GM21381 (cell line): ENCODE data around the gene SLC25A21.
"Not testable (repeated sequence)": the region's sequence is repeated elsewhere in the genome, so short reads cannot be mapped to it uniquely, and the experiment has no call there.

ENCODE experiments used
- ATAC-seq: cut with Tn5 transposase; IDR thresholded peaks from one replicate; pipeline ENCODE4 v1.9.1; 2021; ENCODE audit warnings: mild to moderate bottlenecking, moderate library complexity; ENCODE audit not compliant: unreplicated experiment

The SLC25A21 gene

GRCh38 chr14:36738269-36738668 is 434.1 kb downstream of the SLC25A21 start:
- no peak for ATAC-seq

GRCh38 chr14:36726128-36726527 is 446.3 kb downstream of the SLC25A21 start:
- no peak for ATAC-seq

- no peak for ATAC-seq
These were observed 448.2 kb downstream of the SLC25A21 start for GRCh38 chr14:36724162-36724561.

DNA sequence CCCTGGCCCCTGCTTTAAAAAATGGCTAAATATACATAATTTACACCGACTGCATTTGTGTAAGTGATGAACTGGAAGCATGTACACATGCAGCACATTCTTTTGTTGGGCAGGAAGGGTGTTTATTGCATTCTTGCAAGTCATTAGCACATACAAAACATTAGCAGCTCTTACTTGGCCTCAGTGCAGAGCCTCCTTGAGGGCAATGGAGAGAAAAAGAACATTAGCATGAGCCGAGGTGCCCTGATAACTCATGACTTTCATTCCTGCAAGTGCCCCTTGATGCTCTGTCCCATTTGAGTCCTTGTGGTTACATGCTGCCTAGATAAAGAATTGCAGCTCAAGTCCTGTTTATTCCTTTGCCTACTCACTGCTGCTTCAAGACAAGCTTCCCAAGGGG is 448.9 kb downstream of the SLC25A21 start:
- no peak for ATAC-seq

- no peak for ATAC-seq
These were observed 450.5 kb downstream of the SLC25A21 start for GRCh38 chr14:36721877-36722276.

DNA sequence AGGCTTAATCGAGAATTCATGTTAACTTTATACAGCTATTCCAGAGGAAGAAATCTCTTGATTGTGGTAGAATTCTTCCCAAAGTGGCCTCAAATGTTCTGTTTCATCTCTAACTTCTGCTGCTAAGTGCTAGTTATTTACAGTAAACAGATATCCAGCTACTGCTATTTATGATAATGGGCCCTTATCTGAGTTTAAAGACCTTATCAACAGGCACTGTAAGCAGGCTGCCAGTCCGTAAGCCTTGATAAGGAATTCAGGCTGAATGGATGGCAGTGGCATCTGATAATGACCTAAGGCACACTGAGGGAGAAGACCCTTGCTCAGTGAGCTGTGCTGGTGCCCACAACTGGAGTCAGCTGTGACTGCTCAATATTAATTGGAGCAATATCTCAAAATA is 451.7 kb downstream of the SLC25A21 start:
- ATAC-seq = no peak

- ATAC-seq = no peak
These were observed 452.6 kb downstream of the SLC25A21 start for GRCh38 chr14:36719823-36720222.

DNA sequence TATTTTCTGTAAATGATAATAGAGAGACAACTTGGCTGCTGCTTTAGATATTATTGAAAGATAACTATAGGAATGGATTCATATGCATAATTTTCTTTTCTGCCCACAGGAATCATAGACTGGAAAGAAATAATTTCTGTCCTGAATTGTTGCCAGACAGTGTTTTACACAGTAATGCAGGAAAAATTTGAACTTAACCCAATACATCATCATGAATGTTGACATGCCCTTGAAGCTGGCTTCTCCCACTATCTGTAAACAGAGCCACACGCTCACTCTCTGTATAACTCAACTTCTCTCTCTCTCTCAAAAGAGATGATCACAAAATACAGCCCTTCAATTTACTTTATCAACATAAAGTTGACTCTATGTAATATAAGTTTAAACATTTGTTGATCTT is 454.2 kb downstream of the SLC25A21 start:
- no peak for ATAC-seq

GRCh38 chr14:36717363-36717762 is 455.0 kb downstream of the SLC25A21 start:
- ATAC-seq = no peak

GRCh38 chr14:36716614-36717184 is 455.7 kb downstream of the SLC25A21 start:
- no peak for ATAC-seq

DNA sequence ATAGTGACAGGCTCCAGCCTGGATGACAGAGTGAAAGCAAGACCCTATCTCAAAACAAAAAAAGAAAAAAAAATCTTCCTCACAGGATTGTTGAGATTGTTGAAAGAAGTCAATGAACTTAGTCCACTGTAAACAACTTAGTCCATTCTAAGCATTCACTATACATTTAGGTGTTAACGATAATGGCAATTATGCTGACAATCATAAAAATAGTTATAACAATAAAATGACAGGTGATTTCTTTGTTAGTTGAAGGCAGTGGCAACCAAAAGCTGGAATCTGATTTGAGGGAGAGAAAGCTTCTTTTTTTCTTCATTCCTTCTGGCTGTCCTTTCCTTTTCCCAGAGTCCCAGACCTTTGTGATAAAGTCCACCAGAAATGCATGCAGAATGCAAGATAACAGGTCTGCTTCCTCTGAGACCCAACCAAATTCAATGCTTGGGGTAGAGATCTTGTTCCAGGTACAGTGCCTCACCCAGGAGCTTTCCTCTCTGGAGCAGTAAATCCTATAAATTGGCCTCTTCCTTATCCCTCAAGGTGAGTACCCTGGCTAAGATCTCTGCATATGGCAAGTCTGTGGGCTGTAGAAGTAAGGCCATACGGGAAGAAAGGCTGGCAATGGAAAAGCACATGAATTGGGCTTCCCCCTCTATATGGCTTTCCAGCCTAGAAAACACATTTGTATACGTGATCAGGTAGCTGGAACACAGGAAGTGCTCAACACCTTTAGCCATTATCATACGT is 458.3 kb downstream of the SLC25A21 start:
- ATAC-seq = no peak

DNA sequence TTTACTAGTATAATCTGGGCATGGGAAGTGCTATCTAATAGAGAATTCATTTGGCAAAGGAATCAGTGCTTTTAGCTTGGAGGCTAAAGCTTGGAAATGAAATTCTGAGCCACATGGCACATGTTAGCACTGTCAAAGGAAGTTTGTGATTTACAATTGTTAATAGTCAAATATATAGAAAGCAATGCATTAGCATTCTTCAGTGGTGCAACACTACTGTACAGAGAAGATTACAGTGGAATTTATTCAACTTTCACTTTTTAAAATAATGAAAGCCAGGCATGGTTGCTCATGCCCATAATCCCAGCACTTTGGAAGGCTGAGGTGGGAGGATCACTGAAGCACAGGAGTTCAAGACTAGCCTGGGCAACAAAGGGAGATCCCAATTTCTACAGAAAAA is 464.8 kb downstream of the SLC25A21 start:
- ATAC-seq = no peak

- ATAC-seq = no peak
These were observed 469.9 kb downstream of the SLC25A21 start for GRCh38 chr14:36702474-36702873.

GRCh38 chr14:36701132-36701531 is 471.3 kb downstream of the SLC25A21 start:
- ATAC-seq = no peak

DNA sequence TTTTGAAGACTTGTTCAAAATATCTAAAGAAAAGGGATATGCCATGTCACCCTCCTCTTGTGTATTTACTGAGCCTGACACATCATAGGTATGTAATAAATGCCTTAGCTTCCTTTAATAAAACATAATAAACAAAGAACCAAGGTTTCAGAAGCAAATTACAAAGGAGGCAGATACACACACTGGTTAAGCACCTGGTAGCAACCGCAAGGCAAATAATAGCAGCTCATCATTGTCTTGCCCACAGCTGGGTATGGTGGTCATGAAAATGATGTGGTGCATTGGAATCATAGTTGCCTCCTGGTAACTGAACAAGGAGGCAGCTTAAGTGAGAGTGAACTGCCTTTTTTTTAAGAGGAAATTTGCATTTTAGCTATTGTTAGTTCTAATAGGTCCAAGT is 471.8 kb downstream of the SLC25A21 start:
- no peak for ATAC-seq

DNA sequence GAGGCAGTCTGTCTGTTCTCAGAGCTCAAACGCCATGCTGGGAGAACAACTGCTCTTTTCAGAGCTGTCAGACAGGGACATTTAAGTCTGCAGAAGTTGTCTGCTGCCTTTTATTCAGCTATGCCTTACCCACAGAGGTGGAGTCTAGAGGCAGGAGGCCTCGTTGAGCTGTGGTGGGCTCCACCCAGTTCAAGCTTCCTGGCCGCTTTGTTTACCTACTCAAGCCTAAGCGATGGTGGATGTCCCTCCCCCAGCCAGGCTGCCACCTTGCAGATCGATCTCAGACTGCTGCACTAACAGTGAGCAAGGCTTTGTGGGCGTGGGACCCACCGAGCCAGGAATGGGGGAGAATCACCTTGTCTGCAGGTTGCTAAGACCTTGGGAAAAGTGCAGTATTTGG is 473.0 kb downstream of the SLC25A21 start:
- ATAC-seq = not testable (repeated sequence)

DNA sequence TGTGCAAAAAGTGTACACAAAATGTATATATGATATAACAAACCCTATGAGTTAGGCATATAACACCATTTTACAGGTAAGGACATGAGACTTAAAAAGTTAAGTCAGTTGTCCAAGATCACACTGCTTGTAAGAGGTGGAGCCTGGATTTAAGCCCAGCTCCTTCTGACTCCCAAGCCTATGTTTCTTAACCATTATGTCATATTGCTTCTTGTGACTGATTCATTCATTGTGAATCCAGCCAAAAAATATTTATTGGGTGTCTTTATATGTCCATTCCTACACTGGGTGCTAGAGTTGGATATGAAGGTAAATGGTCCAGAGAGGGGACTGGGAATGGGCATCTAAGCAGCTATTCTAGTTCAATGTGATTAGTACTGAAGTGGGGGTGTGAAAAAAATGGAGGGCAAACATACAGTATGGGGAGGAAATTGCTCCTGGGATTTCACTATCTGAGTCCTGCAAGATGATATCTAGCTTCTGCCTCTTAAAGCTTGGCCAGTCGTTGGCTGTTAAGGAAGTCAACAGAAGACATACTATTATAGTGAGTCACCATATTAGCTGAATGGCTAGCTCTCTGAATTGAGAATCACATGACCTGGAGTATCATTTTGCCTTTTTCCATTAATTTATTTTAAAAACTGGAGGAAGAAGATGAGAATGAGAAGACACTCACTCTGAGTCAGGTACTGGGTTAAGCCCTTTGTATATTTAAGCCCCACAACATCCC is 481.9 kb downstream of the SLC25A21 start:
- no peak for ATAC-seq

GRCh38 chr14:36684946-36685345 is 487.5 kb downstream of the SLC25A21 start:
- ATAC-seq = no peak

DNA sequence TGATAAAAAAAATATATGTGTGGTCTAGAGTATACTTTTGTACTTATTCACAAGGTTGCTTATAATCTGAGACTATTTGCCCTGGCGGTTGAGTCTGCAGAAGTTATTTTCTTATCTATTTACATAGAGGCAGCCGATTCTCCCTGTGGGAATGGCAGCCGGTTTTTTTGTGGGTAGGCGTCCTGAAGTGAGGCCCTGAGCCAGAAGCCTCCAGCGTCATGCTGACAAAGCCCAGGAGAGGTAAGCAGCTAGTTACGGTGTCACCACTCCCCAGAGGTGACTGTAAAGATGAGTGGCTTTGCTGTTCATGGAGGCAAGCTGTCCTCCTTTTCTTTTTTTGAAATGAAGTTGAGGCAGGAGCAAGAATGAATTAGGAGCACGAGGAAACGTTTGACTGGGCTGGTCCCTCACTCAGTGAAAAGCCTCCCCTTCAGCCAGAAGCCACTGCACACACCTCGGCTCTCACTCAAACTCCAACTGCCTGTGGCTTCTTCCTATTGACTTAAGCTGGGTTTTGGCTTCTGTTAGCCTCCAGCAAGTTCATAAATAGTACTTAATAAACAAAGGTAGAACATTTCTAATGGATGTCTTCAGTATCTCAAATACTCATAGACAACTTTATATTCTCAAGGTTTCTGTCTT is 489.2 kb downstream of the SLC25A21 start:
- ATAC-seq = no peak

- no peak for ATAC-seq
These were observed 490.1 kb downstream of the SLC25A21 start for GRCh38 chr14:36682338-36682737.

GRCh38 chr14:36676236-36676635 is 496.2 kb downstream of the SLC25A21 start:
- ATAC-seq = no peak

DNA sequence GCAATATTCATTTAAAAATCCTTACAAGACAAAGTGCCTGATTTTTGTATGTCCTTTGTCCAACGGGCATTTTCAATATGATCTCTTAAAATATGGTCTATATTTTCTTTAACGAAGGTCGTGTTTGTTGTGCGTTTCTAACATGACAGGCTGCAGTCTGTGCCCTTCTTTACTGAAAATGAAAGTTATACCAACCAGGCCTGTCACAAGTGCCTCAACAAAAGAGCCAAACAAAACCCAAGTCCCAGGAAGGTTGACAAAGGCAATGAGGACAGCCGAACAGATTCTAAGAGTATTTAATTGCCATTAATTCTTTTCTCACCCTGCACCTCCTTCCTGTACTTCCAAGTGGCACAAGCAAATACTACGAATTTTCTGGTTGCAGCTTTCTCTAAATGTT is 496.8 kb downstream of the SLC25A21 start:
- ATAC-seq = no peak
